Activated T-cell treated with anti-CD3 and anti-CD28 coated beads, Interleukin-2, amount 50 U/mL, for 48 hours (primary cell): Measurements from ENCODE around the gene MSI2.
"Not testable (repeated sequence)": the region's sequence is repeated elsewhere in the genome, so short reads cannot be mapped to it uniquely, and the experiment has no call there.

ENCODE experiments used
- DNase-seq, 2 experiments: peaks; one replicate each; pipeline ENCODE4 v3.0.0-alpha.2; 2020

Gene MSI2

GRCh38 chr17:57294101-57294500 is 37.8 kb downstream of the MSI2 start:
- DNase-seq, result no peak

- peak in 1 of 2 experiments; percentile 34 for DNase-seq
Measured at GRCh38 chr17:57294629-57295501, 38.5 kb downstream of the MSI2 start.

GRCh38 chr17:57295526-57296023 is 39.3 kb downstream of the MSI2 start:
- no peak for DNase-seq

- DNase-seq, result no peak
Measured at GRCh38 chr17:57296231-57296630, 39.9 kb downstream of the MSI2 start.

GRCh38 chr17:57299176-57299575 is 42.9 kb downstream of the MSI2 start:
- DNase-seq, result no peak

- not testable (repeated sequence) for DNase-seq
Measured at GRCh38 chr17:57300592-57300991, 44.3 kb downstream of the MSI2 start.

- no peak for DNase-seq
Measured at GRCh38 chr17:57302690-57303465, 46.6 kb downstream of the MSI2 start.

GRCh38 chr17:57305144-57305728 is 48.9 kb downstream of the MSI2 start:
- DNase-seq, result no peak

- no peak for DNase-seq
Measured at GRCh38 chr17:57305908-57306504, 49.7 kb downstream of the MSI2 start.

GRCh38 chr17:57308543-57309186 is 52.3 kb downstream of the MSI2 start:
- DNase-seq, result no peak

- DNase-seq, result no peak
Measured at GRCh38 chr17:57309479-57309878, 53.2 kb downstream of the MSI2 start.

GRCh38 chr17:57311281-57312216 is 55.2 kb downstream of the MSI2 start:
- DNase-seq, result no peak

- DNase-seq, result no peak
Measured at GRCh38 chr17:57312242-57312641, 55.9 kb downstream of the MSI2 start.

- DNase-seq, result no peak
Measured at GRCh38 chr17:57313097-57313835, 56.9 kb downstream of the MSI2 start.

GRCh38 chr17:57315061-57316015 is 59.0 kb downstream of the MSI2 start:
- DNase-seq, result no peak

- DNase-seq, result no peak
Measured at GRCh38 chr17:57316361-57316760, 60.0 kb downstream of the MSI2 start.

- DNase-seq, result no peak
Measured at GRCh38 chr17:57317079-57317478, 60.8 kb downstream of the MSI2 start.

- DNase-seq, result no peak
Measured at GRCh38 chr17:57318913-57319312, 62.6 kb downstream of the MSI2 start.

GRCh38 chr17:57319806-57320205 is 63.5 kb downstream of the MSI2 start:
- no peak for DNase-seq
